ENCODE measurements around the gene OR10A2.
"Not testable (repeated sequence)": the region's sequence is repeated elsewhere in the genome, so short reads cannot be mapped to it uniquely, and the experiment has no call there.

OR10A2 gene, protein sequence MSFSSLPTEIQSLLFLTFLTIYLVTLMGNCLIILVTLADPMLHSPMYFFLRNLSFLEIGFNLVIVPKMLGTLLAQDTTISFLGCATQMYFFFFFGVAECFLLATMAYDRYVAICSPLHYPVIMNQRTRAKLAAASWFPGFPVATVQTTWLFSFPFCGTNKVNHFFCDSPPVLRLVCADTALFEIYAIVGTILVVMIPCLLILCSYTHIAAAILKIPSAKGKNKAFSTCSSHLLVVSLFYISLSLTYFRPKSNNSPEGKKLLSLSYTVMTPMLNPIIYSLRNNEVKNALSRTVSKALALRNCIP

DNA sequence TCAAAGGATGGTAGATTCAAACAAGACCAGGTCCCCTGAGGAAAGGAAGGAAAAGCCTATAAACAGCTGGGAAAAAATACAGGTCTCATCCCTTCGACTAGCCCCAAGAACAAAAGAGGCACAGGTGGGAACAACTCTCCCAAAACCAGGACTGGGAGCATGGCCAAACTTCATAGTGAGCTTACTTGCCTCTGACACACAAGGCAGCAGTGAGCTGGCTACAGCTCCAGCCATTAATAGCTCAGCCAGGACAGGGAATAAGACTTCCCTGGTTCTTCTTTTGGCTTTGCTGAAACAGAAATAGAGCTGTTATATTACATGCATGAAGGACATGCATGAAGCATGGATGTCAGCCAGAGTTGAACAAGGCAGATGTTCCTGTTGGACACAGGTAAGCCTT, at the start of gene OR10A2:
OR10A2 (plus strand) TSS at position 97 of the 400 bp plus-strand sequence. CDS start 6,698 bp downstream, outside the sequence.
- no peak for DNase-seq (ENCODE audit: low read depth in 1 of 2, low spot score in 1 of 2)

DNA sequence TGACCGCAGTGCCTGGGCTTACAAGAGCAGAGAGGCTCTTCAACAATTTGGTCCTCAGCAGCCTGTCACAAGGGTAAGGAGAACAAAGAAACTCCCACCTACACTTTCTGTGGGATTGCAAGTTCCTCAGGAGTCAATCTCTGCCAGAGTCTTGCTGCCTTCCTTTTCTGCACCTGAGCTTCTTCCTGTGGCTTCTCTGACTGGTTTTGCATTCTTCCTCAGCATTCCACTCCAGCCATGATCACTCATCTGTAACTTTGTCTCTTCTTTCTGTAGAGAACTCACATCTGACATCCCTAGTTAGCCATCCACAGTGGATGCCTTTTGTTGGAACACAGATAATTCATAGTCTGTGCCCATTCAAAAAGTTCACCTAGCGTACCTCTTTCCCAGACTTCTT, 49.2 kb upstream of the OR10A2 start:
- no peak for DNase-seq (ENCODE audit: low read depth in 1 of 2, low spot score in 1 of 2)

DNA sequence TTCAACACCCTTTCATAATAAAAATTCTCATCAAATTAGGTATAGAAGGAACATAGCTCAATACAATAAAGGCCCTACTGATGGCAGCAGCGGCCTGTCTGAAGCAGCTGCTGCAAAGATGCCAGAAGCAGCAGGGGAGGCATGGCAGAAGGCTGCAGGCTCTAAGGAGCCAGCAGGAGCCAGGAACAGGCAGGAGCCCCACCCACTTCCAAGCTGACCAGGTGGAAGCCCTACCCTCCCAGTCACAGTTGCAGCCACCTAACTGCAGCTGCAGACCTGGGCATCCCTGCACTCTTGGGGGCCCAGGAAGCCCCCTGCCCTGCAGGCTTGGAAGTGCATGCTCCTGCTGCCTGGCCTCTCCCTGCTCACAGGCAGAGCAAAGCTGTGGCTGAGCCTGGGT, 45.2 kb upstream of the OR10A2 start:
- DNase-seq (ENCODE audit: low read depth in 1 of 2, low spot score in 1 of 2) = no peak

DNA sequence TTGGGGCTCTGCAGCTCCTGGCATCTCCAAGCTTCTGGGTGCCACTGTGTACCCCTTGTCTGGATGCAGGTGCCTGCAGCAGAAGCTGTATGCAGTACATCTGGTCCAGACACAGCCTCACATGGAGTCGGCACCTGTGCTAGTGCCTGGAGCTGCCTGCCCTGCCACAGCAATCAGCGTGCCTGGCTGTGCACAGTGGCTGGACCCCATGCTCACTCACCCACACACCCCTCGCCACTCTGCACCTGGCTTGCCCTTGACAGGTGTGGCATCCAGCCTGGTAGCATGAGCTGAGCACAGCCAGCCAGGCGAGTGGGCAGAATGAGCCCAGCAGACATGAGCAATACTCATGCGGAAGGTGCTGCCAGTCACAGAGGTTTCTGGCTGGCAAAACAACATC, 43.9 kb upstream of the OR10A2 start:
- no peak for DNase-seq (ENCODE audit: low read depth in 1 of 2, low spot score in 1 of 2)

DNA sequence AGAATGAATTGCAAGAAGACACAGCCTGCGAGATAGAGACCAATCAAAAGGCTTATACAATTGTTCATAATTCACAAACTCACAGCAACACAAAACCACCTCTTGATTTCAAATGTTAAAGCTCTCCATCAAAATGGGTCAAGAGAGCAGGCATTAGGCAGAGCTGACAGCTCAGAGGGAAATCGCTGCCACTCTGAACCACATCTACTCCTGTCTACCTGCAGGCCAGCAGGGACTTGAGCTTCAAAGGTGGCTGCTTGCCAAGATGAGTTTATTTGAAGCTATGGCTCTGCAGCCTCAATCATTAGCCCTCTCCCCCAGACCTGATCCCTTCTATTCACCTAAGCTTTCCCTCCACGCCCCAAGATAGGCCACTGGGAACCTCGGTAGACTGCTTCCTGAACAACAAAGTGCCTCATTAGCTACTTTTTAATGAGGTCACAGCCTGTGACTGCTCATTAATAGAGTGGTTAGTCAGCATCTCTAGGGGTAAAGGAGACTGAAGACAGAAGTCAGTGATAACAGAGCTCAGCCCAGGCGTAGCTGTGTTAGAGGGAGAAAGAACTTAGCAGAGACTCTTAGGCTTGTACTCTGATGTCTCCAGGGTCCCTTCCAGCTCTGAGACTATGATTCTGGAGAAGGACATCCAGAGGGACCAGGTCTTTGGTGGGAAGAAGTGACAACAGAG, 38.6 kb upstream of the OR10A2 start:
- DNase-seq (ENCODE audit: low read depth in 1 of 2, low spot score in 1 of 2) = no peak

DNA sequence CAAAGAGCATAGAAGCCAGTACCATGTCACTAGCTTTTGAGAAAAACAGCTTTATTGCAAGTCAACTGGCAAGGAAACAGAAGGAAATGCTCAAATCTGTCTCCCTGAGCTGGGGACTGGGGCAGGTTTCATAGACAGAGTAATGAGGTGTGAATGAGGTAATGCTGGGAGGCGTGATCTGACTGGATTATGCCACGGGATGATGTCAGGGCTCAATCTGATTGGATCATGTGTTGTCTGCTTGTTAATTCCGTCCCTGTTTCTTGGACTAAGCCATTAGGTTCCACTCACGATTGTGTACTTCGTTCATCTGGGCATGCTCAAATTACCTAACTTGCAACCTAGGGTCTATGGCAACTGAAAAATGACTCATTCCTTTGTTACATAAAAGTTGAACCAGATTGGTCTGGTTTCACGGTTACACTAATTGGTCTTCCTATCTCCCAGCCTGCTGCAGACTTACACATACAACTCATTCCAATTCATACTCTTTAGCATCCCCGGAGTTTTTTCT, 37.6 kb upstream of the OR10A2 start:
- DNase-seq (ENCODE audit: low read depth in 1 of 2, low spot score in 1 of 2) = no peak

DNA sequence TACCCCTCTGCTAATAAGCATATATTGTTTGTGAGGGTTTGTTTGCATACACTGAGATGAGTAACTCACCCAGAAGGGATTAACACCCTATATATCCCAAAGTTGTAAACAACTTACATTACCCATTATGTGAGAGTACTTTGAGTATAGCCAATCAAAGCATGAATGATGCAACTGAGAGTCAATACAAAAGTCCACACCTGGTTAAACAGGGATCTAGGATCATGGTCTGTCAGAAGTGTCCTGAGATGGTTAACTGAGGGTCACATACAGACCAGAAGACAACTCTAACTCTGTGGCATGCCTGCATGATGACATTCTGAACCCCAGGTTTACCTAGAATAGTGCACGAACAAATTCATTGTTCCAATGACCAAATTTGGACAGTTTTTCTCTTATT, 34.8 kb upstream of the OR10A2 start:
- no peak for DNase-seq (ENCODE audit: low read depth in 1 of 2, low spot score in 1 of 2)

DNA sequence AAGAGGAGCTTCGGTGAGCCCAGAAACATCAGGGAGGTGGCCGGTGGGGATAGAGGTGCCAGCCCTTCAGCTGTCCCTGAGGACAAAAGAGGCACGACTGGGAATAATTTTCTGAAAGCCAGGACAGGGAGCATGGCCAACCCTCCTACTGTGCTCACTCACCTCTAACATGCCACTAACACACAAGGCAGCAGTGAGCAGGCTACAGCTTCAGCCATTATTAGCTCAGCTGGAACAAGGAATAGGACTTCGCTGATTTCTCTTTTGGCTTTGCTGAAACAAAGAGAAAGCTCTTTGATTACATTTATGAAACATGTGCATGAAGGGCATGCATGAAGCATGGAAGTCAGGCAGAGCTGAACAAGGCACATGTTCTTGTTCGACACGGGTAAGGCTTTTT, 29.5 kb upstream of the OR10A2 start:
- no peak for DNase-seq (ENCODE audit: low read depth in 1 of 2, low spot score in 1 of 2)

DNA sequence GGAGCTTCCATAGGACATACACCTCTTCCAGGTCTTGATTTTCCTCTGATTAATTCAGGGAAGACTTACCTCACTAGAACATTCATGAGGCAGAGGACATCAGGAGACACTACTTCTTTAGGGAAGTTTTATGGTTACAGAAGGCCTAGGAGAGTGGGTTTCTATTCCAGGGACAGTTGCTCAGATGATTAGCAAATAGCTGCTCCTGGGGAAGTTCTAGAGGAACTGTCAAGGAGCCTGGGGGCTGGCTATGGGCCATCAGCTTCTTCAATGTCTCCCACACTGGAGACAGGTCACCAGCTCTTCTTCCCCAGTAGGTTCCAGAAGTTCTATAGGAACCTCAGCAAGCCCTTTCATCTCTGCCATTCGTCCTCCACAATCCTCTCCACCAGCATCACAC, 28.8 kb upstream of the OR10A2 start:
- no peak for DNase-seq (ENCODE audit: low read depth in 1 of 2, low spot score in 1 of 2)

DNA sequence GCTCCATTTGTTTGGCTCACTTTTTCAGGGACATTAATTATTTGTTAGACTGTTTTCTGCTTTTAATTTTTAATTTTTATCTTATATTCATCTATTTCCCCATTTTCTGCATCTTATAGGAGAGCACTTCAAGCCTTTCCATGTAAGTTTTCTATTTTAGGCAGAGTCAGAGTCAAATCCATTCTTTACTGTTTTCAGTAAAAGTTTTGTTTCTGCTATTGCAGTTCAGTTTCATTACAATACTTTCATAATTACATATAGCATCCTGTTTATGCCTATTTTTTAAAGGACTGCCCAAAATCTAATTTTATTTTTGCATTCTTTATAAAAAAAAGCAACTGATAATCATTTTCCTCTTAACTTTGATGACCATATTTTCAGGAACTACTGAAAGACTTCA, 21.2 kb upstream of the OR10A2 start:
- no peak for DNase-seq (ENCODE audit: low read depth in 1 of 2, low spot score in 1 of 2)

DNA sequence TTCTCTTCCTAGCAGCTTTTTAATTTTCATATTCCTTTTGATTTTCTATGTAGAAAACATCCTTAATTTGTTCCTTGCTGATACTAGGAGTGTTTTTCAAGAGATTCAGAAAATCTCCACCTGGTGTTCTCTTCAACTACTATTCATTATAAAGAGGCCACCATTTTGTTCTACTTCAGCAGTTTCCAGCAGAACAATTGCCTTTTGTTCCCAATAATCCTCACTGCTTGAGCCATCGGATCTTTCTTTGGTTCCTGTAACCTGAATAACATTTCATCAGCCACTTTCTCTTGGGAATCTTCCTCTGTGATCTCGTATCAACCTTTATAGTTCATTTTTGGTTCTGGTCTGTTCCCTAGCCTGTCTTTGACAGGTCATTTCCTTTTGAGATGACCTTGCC, 19.2 kb upstream of the OR10A2 start:
- no peak for DNase-seq (ENCODE audit: low read depth in 1 of 2, low spot score in 1 of 2)

DNA sequence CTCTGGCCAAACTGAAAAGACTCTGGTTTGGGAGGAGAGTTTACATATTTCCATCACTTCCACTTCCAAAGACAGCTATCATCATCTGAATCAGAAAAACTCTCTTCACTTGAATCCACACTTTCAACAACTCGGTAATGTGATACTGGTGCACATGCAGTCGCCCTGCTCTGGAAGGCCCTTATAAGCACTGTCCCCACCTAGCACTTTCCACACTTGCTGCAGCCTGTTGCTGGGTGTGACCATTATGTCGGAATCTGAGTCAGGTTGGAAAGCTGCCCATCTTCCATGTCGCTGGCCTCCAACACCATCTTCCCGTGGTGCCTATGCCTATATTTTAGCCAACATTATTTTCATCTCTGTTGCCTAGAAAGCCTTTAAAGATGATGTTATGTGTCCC, 18.5 kb upstream of the OR10A2 start:
- DNase-seq (ENCODE audit: low read depth in 1 of 2, low spot score in 1 of 2) = no peak

DNA sequence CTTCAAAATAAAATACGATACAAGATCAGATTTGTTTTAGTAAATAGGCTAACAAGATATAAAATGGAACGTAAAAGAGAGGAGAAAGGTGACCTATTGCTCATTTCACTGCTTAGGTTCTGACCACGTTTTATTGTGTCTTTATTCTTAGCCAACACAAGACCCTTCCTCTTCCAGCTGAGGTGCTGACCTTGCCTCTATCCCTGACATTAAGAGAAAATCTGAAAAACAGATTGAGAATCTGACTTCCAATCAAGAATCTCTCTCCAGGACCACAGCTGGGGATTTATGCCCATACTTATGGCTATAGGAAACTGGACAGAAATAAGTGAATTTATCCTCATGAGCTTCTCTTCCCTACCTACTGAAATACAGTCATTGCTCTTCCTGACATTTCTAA, 17.5 kb upstream of the OR10A2 start, which contains the start of gene OR10A5:
OR10A5 (plus strand) TSS at position 301 of the 400 bp plus-strand sequence; CDS start at position 301, 0 bp downstream.
- no peak for DNase-seq (ENCODE audit: low read depth in 1 of 2, low spot score in 1 of 2)

DNA sequence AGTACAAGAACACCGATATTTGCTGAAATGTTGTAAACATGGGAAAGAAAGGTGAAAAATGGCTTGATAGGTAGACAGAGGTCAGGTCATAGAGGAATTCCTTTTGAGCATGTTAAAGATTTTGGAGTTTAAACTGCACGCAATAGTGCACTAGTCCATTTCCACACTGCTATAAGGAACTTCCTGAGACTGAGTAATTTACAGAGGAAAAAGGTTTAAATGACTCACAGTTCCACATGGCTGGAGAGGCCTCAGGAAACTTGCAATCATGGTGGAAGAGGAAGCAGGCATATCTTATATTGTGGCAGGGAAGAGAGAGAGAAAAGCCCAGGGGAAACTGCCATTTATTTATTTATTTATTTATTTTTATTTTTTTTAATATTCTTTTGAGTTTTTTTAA, 12.3 kb upstream of the OR10A2 start:
- no peak for DNase-seq (ENCODE audit: low read depth in 1 of 2, low spot score in 1 of 2)

DNA sequence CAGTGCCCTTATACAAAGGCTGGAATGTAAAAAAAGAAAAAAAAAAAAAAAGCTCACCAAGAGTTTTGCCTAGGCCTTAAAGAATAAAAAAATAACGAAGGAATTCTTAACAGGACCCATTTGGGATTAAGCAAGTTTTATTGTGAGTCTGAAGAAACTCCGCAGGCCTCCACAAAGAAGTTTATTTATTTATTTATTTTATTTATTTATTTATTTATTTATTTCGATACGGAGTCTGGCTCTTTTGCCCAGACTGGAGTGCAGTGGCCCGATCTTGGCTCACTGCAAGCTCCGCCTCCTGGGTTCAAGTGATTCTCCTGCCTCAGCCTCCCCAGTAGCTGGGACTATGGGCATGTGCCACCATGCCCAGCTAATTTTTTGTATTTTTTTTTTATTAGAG, 8.1 kb upstream of the OR10A2 start:
- DNase-seq (ENCODE audit: low read depth in 1 of 2, low spot score in 1 of 2) = not testable (repeated sequence)

DNA sequence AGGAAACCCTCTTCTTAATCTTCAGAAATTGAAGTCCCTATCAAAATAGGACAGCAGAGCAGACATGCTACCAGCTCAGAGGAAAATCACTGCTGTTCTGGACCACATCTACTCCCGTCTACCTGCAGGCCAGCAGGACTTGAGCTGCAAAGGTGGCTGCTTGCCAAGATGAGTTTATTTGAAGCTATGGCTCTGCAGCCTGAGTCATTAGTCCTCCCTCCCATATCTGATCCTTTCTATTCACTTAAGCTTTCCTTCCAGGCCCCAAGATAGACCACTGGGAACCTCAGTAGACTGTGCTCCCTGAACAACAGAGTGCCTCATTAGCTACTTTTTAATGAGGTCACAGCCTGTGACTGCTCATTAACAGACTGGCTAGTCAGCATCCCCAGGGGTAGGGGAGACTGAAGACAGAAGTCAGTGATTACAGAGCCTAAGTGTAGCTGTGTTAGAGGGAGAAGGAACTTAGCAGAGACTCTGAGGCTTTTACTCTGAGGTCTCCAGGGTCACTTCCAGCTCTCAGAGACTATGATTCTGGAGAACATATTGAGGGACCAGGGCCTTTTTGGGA, 6.8 kb upstream of the OR10A2 start:
- DNase-seq (ENCODE audit: low read depth in 1 of 2, low spot score in 1 of 2) = no peak

DNA sequence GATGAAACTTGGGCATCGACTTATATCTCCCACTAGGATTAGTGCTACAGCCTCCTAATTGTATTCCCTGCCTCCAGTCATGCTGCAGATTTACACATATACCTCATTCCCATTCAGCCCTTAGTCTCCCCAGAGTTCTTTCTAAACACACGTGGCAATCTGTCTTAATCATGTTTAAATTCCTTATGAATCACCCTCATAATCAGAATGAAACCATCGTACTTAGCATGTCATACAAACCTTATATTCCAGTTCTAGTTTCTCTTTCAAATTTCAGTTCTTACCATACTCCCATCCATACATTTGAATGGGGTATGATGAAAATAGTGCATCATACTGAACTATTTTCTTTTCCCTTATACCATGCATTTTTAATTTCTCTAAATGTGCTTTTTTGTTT, 6.0 kb upstream of the OR10A2 start:
- DNase-seq (ENCODE audit: low read depth in 1 of 2, low spot score in 1 of 2) = no peak

DNA sequence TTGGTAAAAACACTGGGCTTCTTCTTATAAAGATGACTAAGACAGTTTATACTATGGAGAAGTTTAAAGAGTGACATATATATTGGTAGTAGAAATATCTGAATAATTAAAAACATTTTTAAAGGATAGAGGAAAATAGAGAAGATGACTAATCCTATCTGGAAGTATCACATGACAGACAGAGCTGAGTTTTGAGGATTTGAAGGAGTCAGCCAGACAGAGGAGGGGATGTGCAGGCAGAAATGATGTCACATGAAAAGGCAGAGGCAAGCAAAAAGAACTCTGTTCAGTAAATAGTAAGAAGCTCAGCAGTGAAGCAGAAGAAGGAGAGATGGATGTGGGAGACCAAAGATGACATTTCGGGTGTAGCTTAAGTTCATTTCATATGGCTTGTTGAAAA, 1.6 kb downstream of the OR10A2 start:
- DNase-seq (ENCODE audit: low read depth in 1 of 2, low spot score in 1 of 2) = no peak

DNA sequence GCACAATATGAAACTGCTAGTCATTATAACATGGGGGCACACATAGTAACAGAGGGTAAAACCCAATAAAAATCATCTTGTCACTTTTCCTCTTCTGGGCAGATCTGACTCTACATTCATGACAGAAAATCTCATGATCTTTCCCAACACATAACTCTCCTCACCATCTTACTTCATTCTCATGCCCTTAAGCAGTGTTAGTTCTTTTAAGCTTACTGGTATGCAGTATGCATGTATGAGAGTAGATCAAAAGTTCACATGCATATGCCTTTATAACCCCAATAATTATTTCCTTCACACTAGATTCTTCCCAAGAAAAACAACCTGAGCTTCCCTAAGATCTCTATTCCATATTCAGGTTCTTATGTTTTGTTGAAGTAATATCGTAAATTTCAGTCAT, 8.4 kb downstream of the OR10A2 start:
- DNase-seq (ENCODE audit: low read depth in 1 of 2, low spot score in 1 of 2) = no peak

DNA sequence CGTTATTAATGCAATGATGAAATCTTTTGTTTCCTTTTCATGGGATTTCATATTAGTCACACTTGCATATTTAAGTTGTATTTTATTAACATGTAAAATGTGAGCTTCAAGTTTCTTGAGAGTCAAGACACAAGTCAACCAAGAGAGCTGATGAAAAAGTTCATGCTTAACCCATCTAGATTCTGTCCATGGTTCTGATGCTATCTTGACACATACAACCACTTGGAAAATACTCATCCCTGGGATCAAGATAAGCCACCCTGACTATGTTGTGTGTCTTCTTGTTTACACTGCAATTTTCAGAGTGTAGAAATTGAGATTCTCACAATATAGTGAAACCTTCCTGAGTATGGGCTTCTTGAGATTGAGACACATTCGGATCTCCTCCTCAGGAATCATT, 12.9 kb downstream of the OR10A2 start:
- no peak for DNase-seq (ENCODE audit: low read depth in 1 of 2, low spot score in 1 of 2)

DNA sequence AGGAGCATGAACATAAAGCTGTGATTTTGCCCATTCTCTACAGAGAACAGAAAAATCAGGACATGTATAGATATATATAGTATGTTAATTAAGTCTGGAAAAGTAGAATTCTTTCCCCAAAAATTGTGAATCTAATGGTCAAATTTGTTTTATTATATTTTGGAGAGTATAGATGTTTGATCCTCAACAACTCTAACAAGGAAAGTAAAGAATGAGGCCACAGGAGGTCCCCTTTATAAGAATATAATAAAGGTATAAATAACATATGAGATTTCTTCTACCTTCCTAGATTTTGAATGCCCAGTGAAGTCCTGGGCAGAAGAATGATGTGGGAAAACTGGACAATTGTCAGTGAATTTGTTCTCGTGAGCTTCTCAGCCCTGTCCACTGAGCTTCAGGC, 13.5 kb downstream of the OR10A2 start, which contains the start of gene OR10A4:
OR10A4 (plus strand) TSS at position 301 of the 400 bp plus-strand sequence; CDS start at position 324, 23 bp downstream.
- DNase-seq (ENCODE audit: low read depth in 1 of 2, low spot score in 1 of 2) = no peak

DNA sequence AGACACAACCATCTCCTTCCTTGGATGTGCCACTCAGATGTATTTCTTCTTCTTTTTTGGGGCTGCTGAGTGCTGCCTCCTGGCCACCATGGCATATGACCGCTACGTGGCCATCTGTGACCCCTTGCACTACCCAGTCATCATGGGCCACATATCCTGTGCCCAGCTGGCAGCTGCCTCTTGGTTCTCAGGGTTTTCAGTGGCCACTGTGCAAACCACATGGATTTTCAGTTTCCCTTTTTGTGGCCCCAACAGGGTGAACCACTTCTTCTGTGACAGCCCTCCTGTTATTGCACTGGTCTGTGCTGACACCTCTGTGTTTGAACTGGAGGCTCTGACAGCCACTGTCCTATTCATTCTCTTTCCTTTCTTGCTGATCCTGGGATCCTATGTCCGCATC, 14.1 kb downstream of the OR10A2 start:
- no peak for DNase-seq (ENCODE audit: low read depth in 1 of 2, low spot score in 1 of 2)
